Raji (cell line): ENCODE measurements around the gene MACF1.

ENCODE experiments used
- POLR2A ChIP-seq: IDR thresholded peaks from 2 replicates; pipeline ENCODE4 v1.6.1; 2011; ENCODE audit warnings: low read depth, low read length, control low read depth; ENCODE audit not compliant: insufficient read depth

MACF1 gene

GRCh38 chr1:39440856-39441255 lies 236.4 kb downstream of the MACF1 start:
- TF ChIP-seq POLR2A: no peak

GRCh38 chr1:39441797-39442196 lies 237.3 kb downstream of the MACF1 start:
- no peak for TF ChIP-seq POLR2A

GRCh38 chr1:39445573-39445972 lies 241.1 kb downstream of the MACF1 start:
- TF ChIP-seq POLR2A: no peak

- no peak for TF ChIP-seq POLR2A
Measured at GRCh38 chr1:39446986-39447567, 242.6 kb downstream of the MACF1 start.

- TF ChIP-seq POLR2A: no peak
Measured at GRCh38 chr1:39450956-39451606, 246.6 kb downstream of the MACF1 start.

- no peak for TF ChIP-seq POLR2A
Measured at GRCh38 chr1:39452081-39452480, 247.6 kb downstream of the MACF1 start.

GRCh38 chr1:39452540-39452939 lies 248.0 kb downstream of the MACF1 start:
- no peak for TF ChIP-seq POLR2A

- no peak for TF ChIP-seq POLR2A
Measured at GRCh38 chr1:39453603-39454002, 249.1 kb downstream of the MACF1 start.

GRCh38 chr1:39458991-39459390 lies 254.5 kb downstream of the MACF1 start:
- TF ChIP-seq POLR2A: no peak

- TF ChIP-seq POLR2A: no peak
Measured at GRCh38 chr1:39462074-39462473, 257.6 kb downstream of the MACF1 start.

GRCh38 chr1:39466413-39467107 lies 262.1 kb downstream of the MACF1 start:
- TF ChIP-seq POLR2A: no peak

- no peak for TF ChIP-seq POLR2A
Measured at GRCh38 chr1:39469150-39469549, 264.7 kb downstream of the MACF1 start.

- no peak for TF ChIP-seq POLR2A
Measured at GRCh38 chr1:39470040-39470439, 265.5 kb downstream of the MACF1 start.

- no peak for TF ChIP-seq POLR2A
Measured at GRCh38 chr1:39472826-39473225, 268.3 kb downstream of the MACF1 start.

- TF ChIP-seq POLR2A: no peak
Measured at GRCh38 chr1:39473324-39473723, 268.8 kb downstream of the MACF1 start.

- no peak for TF ChIP-seq POLR2A
Measured at GRCh38 chr1:39474810-39475209, 270.3 kb downstream of the MACF1 start.
